ENCODE results near the gene DHX35. TPM values are rescaled to one million over a fixed set of nuclear protein-coding genes. Genes with fewer than 3 reads are reported as not detected.

DHX35 gene
- total RNA-seq, 2 experiments from 2014 or later = 13.0 to 15.6 TPM

DNA sequence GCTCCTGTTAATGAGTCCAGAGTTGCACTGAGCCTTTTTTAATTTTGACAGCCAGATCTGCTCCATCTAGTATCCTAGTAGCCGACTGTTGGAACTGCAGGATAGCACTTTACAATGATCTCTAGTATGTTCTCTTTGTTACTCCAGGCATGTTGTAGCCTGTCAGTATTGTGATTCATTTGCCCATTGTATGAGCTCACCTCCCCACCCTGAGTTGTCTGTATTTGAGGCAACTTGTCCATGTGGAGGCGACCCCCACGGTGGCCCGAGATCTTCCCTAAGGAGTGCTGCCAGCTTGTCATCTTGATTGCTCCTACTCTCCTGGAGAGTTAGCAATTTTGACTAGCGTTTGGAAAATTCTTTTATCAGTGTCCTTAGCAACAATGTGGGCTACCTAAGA lies 67.2 kb downstream of the DHX35 start:
- H3K4me1 ChIP-seq (ENCODE audit: insufficient read depth, low read length, poor library complexity, severe bottlenecking) = no peaks in the 10 kb centered on the region
- H3K4me3 ChIP-seq (ENCODE audit: low read depth, low read length, poor library complexity, severe bottlenecking) = no peak overlapping the region
- no peaks in the 10 kb centered on the region for H4K20me1 ChIP-seq (ENCODE audit: insufficient read depth, low read length)
- no peak for DNase-seq (ENCODE audit: low spot score)
- H3K36me3 ChIP-seq (ENCODE audit: insufficient read depth, low read length) = peaks cover 54% of the 10 kb centered on the region
- CTCF ChIA-PET (ENCODE audit: unreplicated experiment) = no interaction called here
- TF ChIP-seq, protein P1, sequence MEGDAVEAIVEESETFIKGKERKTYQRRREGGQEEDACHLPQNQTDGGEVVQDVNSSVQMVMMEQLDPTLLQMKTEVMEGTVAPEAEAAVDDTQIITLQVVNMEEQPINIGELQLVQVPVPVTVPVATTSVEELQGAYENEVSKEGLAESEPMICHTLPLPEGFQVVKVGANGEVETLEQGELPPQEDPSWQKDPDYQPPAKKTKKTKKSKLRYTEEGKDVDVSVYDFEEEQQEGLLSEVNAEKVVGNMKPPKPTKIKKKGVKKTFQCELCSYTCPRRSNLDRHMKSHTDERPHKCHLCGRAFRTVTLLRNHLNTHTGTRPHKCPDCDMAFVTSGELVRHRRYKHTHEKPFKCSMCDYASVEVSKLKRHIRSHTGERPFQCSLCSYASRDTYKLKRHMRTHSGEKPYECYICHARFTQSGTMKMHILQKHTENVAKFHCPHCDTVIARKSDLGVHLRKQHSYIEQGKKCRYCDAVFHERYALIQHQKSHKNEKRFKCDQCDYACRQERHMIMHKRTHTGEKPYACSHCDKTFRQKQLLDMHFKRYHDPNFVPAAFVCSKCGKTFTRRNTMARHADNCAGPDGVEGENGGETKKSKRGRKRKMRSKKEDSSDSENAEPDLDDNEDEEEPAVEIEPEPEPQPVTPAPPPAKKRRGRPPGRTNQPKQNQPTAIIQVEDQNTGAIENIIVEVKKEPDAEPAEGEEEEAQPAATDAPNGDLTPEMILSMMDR (conservative IDR thresholded peaks at IDR 0.05; ENCODE audit: low read length) = no peak
- no peak for TF ChIP-seq EZH2phosphoT487 (IDR thresholded peaks at IDR 0.05; ENCODE audit: borderline replicate concordance, low read depth, low read length)
- H2AFZ ChIP-seq (ENCODE audit: low read length) = no peak overlapping the region
- intact Hi-C loops (cut with micrococcal nuclease; ENCODE audit: unreplicated experiment) = no loop called here
- H3K9me2 ChIP-seq (ENCODE audit: insufficient read depth, low read length) = no peaks in the 10 kb centered on the region
- H3K79me2 ChIP-seq (ENCODE audit: insufficient read depth, low read depth, low read length) = no peaks in the 10 kb centered on the region
- H3K27ac ChIP-seq (ENCODE audit: low read depth, low read length, poor library complexity, severe bottlenecking) = no peak overlapping the region
- H3K4me2 ChIP-seq (ENCODE audit: low read length) = no peak overlapping the region
- POLR2A ChIA-PET = interaction anchor here (0.6 to 1.2 kb wide), 2 partner anchors 17 to 205 kb away, joined by 3 read pairs; no protein-coding TSS in a partner anchor
- no TSS peak for BruUV-seq (replicated peaks)
- no peaks in the 10 kb centered on the region for H3K9me3 ChIP-seq (ENCODE audit: low read length)

DNA sequence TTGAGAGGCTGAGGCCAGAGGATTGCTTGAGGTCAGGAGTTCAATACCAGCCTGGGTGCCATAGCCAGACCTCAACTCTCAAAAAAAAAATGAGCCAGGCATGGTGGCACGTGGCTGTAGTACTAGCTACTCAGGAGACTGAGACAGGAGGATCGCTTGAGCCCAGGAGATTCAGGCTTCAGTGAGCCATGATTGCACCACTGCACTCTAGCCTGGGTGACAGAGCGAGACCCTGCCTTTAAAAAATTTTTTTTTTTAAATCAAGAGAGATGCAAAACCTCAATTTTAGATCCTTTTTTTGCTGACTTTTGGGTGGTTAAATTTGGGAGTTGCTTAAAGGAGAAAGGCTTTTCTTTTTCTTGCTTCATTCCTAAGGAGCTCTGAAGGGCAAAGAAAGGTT lies 70.9 kb downstream of the DHX35 start:
- Histone ChIP-seq H2AFZ (ENCODE audit: low read length) (no peak overlapping the region), H3K27ac (ENCODE audit: low read depth, low read length, poor library complexity, severe bottlenecking) (no peak overlapping the region), H3K4me1 (ENCODE audit: insufficient read depth, low read length, poor library complexity, severe bottlenecking) (no peaks in the 10 kb centered on the region), H3K36me3 (ENCODE audit: insufficient read depth, low read length) (peaks cover 60% of the 10 kb centered on the region), H3K79me2 (ENCODE audit: insufficient read depth, low read depth, low read length) (no peaks in the 10 kb centered on the region), H3K9me3 (ENCODE audit: low read length) (no peaks in the 10 kb centered on the region), H3K4me3 (ENCODE audit: low read depth, low read length, poor library complexity, severe bottlenecking) (no peak overlapping the region), H3K4me2 (ENCODE audit: low read length) (no peak overlapping the region), H4K20me1 (ENCODE audit: insufficient read depth, low read length) (no peaks in the 10 kb centered on the region), H3K9me2 (ENCODE audit: insufficient read depth, low read length) (no peaks in the 10 kb centered on the region)
- no peak for DNase-seq (ENCODE audit: low spot score)
- intact Hi-C loops (cut with micrococcal nuclease; ENCODE audit: unreplicated experiment) = no loop called here
- no TSS peak for BruUV-seq (replicated peaks)
- ChIA-PET POLR2A (no interaction called here), CTCF (ENCODE audit: unreplicated experiment) (no interaction called here)
- TF ChIP-seq, protein P1 (conservative IDR thresholded peaks at IDR 0.05; ENCODE audit: low read length) = no peak

DNA sequence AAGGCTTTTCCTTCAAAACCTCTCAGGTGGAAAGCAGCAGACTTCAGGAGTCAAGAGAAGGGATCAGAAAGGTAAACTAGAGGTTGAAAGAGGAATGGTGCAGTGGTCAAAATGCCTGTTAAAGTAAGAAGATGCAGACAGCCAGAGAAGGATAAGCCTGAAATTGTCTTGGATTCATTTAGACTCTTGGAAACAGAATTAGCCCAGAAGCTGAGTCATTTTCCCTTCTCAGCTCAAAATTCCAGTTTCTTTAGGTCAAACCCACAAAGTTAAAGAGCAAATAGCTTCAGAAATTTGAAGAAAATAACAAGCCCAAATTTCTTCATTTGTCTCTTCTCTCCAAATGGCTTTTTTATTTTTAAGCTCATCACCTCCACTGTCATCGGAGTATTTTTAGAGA lies 73.9 kb downstream of the DHX35 start:
- BruUV-seq (replicated peaks) = no TSS peak

More for the DNA sequence above, 73.9 kb downstream of the DHX35 start:
- Histone ChIP-seq H3K27ac (ENCODE audit: low read depth, low read length, poor library complexity, severe bottlenecking) (no peak overlapping the region), H2AFZ (ENCODE audit: low read length) (no peak overlapping the region), H3K4me2 (ENCODE audit: low read length) (no peak overlapping the region), H3K9me2 (ENCODE audit: insufficient read depth, low read length) (no peaks in the 10 kb centered on the region), H4K20me1 (ENCODE audit: insufficient read depth, low read length) (no peaks in the 10 kb centered on the region), H3K9me3 (ENCODE audit: low read length) (no peaks in the 10 kb centered on the region), H3K4me1 (ENCODE audit: insufficient read depth, low read length, poor library complexity, severe bottlenecking) (no peaks in the 10 kb centered on the region), H3K79me2 (ENCODE audit: insufficient read depth, low read depth, low read length) (no peaks in the 10 kb centered on the region), H3K4me3 (ENCODE audit: low read depth, low read length, poor library complexity, severe bottlenecking) (no peak overlapping the region), H3K36me3 (ENCODE audit: insufficient read depth, low read length) (peaks cover 67% of the 10 kb centered on the region)
- no peak for TF ChIP-seq EZH2phosphoT487 (IDR thresholded peaks at IDR 0.05; ENCODE audit: borderline replicate concordance, low read depth, low read length)
- TF ChIP-seq, protein P1 (conservative IDR thresholded peaks at IDR 0.05; ENCODE audit: low read length) = no peak
- ChIA-PET CTCF (ENCODE audit: unreplicated experiment) (no interaction called here), POLR2A (no interaction called here)
- no peak for DNase-seq (ENCODE audit: low spot score)
- intact Hi-C loops (cut with micrococcal nuclease; ENCODE audit: unreplicated experiment) = no loop called here
